ENCODE measurements around the gene SCLT1. TPM values are rescaled to one million over a fixed set of nuclear protein-coding genes. Genes with fewer than 3 reads are reported as not detected.

Gene SCLT1
- total RNA-seq, 1 experiment from 2014 or later, result 15.8 TPM

- in situ Hi-C loops (cut with HindIII; ENCODE audit: low sequenced_read_pairs), result no loop called here
- DNase-seq (ENCODE audit: low spot score), result no peak
Measured at GRCh38 chr4:128979934-128980333, 113.4 kb downstream of the SCLT1 start.

GRCh38 chr4:128978985-128979384, 114.4 kb downstream of the SCLT1 start:
- in situ Hi-C loops (cut with HindIII; ENCODE audit: low sequenced_read_pairs), result no loop called here
- no peak for DNase-seq (ENCODE audit: low spot score)

GRCh38 chr4:128974136-128974581, 119.2 kb downstream of the SCLT1 start:
- DNase-seq (ENCODE audit: low spot score), result peak; percentile 59
- in situ Hi-C loops (cut with HindIII; ENCODE audit: low sequenced_read_pairs), result no loop called here

GRCh38 chr4:128973384-128973783, 120.0 kb downstream of the SCLT1 start:
- in situ Hi-C loops (cut with HindIII; ENCODE audit: low sequenced_read_pairs), result no loop called here
- no peak for DNase-seq (ENCODE audit: low spot score)

- DNase-seq (ENCODE audit: low spot score), result no peak
- in situ Hi-C loops (cut with HindIII; ENCODE audit: low sequenced_read_pairs), result no loop called here
Measured at GRCh38 chr4:128961405-128961804, 131.9 kb downstream of the SCLT1 start.

GRCh38 chr4:128958194-128958593, 135.1 kb downstream of the SCLT1 start:
- in situ Hi-C loops (cut with HindIII; ENCODE audit: low sequenced_read_pairs), result no loop called here

GRCh38 chr4:128957459-128957858, 135.9 kb downstream of the SCLT1 start:
- DNase-seq (ENCODE audit: low spot score), result no peak
- in situ Hi-C loops (cut with HindIII; ENCODE audit: low sequenced_read_pairs), result no loop called here

More at GRCh38 chr4:128958194-128958593, 135.1 kb downstream of the SCLT1 start:
- DNase-seq (ENCODE audit: low spot score), result no peak

- DNase-seq (ENCODE audit: low spot score), result no peak
- in situ Hi-C loops (cut with HindIII; ENCODE audit: low sequenced_read_pairs), result no loop called here
Measured at GRCh38 chr4:128955751-128956150, 137.6 kb downstream of the SCLT1 start.

- in situ Hi-C loops (cut with HindIII; ENCODE audit: low sequenced_read_pairs), result no loop called here
- no peak for DNase-seq (ENCODE audit: low spot score)
Measured at GRCh38 chr4:128954941-128955340, 138.4 kb downstream of the SCLT1 start.

- in situ Hi-C loops (cut with HindIII; ENCODE audit: low sequenced_read_pairs), result no loop called here
- DNase-seq (ENCODE audit: low spot score), result no peak
Measured at GRCh38 chr4:128951316-128951715, 142.0 kb downstream of the SCLT1 start.

GRCh38 chr4:128950796-128951195, 142.5 kb downstream of the SCLT1 start:
- no peak for DNase-seq (ENCODE audit: low spot score)
- in situ Hi-C loops (cut with HindIII; ENCODE audit: low sequenced_read_pairs), result no loop called here

- no peak for DNase-seq (ENCODE audit: low spot score)
- in situ Hi-C loops (cut with HindIII; ENCODE audit: low sequenced_read_pairs), result no loop called here
Measured at GRCh38 chr4:128946916-128947315, 146.4 kb downstream of the SCLT1 start.

- no peak for DNase-seq (ENCODE audit: low spot score)
- in situ Hi-C loops (cut with HindIII; ENCODE audit: low sequenced_read_pairs), result no loop called here
Measured at GRCh38 chr4:128942607-128943006, 150.7 kb downstream of the SCLT1 start.

- DNase-seq (ENCODE audit: low spot score), result no peak
- in situ Hi-C loops (cut with HindIII; ENCODE audit: low sequenced_read_pairs), result no loop called here
Measured at GRCh38 chr4:128940971-128941370, 152.4 kb downstream of the SCLT1 start.

GRCh38 chr4:128930051-128930450, 163.3 kb downstream of the SCLT1 start:
- in situ Hi-C loops (cut with HindIII; ENCODE audit: low sequenced_read_pairs), result no loop called here
- no peak for DNase-seq (ENCODE audit: low spot score)

- in situ Hi-C loops (cut with HindIII; ENCODE audit: low sequenced_read_pairs), result no loop called here
- no peak for DNase-seq (ENCODE audit: low spot score)
Measured at GRCh38 chr4:128924951-128925350, 168.4 kb downstream of the SCLT1 start.

- DNase-seq (ENCODE audit: low spot score), result no peak
- in situ Hi-C loops (cut with HindIII; ENCODE audit: low sequenced_read_pairs), result no loop called here
Measured at GRCh38 chr4:128921954-128922353, 171.4 kb downstream of the SCLT1 start.

GRCh38 chr4:128917781-128918180, 175.6 kb downstream of the SCLT1 start:
- in situ Hi-C loops (cut with HindIII; ENCODE audit: low sequenced_read_pairs), result no loop called here
- no peak for DNase-seq (ENCODE audit: low spot score)

- peak; percentile 1 for DNase-seq (ENCODE audit: low spot score)
- in situ Hi-C loops (cut with HindIII; ENCODE audit: low sequenced_read_pairs), result no loop called here
Measured at GRCh38 chr4:128916832-128917231, 176.5 kb downstream of the SCLT1 start.

GRCh38 chr4:128915544-128915943, 177.8 kb downstream of the SCLT1 start:
- no peak for DNase-seq (ENCODE audit: low spot score)
- in situ Hi-C loops (cut with HindIII; ENCODE audit: low sequenced_read_pairs), result no loop called here

- in situ Hi-C loops (cut with HindIII; ENCODE audit: low sequenced_read_pairs), result no loop called here
- no peak for DNase-seq (ENCODE audit: low spot score)
Measured at GRCh38 chr4:128913228-128913627, 180.1 kb downstream of the SCLT1 start.

GRCh38 chr4:128908735-128909134, 184.6 kb downstream of the SCLT1 start:
- in situ Hi-C loops (cut with HindIII; ENCODE audit: low sequenced_read_pairs), result no loop called here
- no peak for DNase-seq (ENCODE audit: low spot score)
